Measurements from ENCODE around the gene WIZ. TPM values are rescaled to one million over a fixed set of nuclear protein-coding genes. Genes with fewer than 3 reads are reported as not detected.

The WIZ gene
- total and polyA plus RNA-seq, 2 of the 4 experiments (the other 2 are of a cell fraction) = 0.90 to 27.1 TPM

DNA sequence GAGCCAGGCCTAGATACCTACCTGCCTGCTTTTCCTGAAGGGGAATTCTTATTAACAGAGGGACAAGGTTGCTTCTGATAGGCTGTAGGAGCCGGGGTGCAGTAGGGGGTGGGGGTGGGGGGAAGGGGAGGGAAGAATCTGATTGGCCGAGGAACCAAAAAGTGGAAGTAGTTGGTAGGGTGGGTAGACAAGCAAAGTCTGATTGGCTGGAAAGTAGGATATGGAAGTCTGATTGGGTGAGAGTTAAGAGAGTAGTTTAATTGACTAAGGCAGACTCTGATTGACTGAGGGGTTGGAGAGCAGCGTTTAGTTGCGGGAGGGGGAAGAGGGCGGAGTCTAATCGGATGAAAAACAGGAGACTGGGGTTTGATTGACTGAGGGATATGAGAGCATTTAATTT lies 49.2 kb upstream of the WIZ start:
- Histone ChIP-seq H3K9ac (ENCODE audit: low read depth, low read length) (no peak overlapping the region), H3K36me3 (ENCODE audit: control insufficient read depth, insufficient read depth, low read length) (no peaks in the 10 kb centered on the region), H2AFZ (replicated peaks; ENCODE audit: low read length, poor library complexity) (peak overlapping the region; percentile 23), H2AK5ac (ENCODE audit: low read depth, low read length) (no peak overlapping the region), H2AK9ac (replicated peaks; ENCODE audit: low read depth, low read length, poor library complexity) (no peak overlapping the region), H4K8ac (ENCODE audit: low read depth in 2 of 2, low read length in 2 of 2) (no peak overlapping the region), H2BK5ac (ENCODE audit: low read depth, low read length, poor library complexity, severe bottlenecking) (no peak overlapping the region), H4K5ac (ENCODE audit: low read depth, low read length) (no peak overlapping the region), H2BK20ac (ENCODE audit: low read depth, low read length) (no peak overlapping the region), H3K4me2 (ENCODE audit: low read depth, low read length) (no peak overlapping the region), H3K23ac (ENCODE audit: low read depth, low read length) (no peak overlapping the region), H3K4me1 (ENCODE audit: control insufficient read depth, insufficient read depth, low read length) (no peaks in the 10 kb centered on the region), H3K4me3 (ENCODE audit: insufficient read depth, low read depth, low read length) (no peak overlapping the region), H3K79me1 (ENCODE audit: low read depth in 1 of 2, low read length in 2 of 2) (no peaks in the 10 kb centered on the region), H3K14ac (replicated peaks; ENCODE audit: low read depth, low read length) (no peak overlapping the region), H3K18ac (ENCODE audit: low read depth, low read length) (no peak overlapping the region), H3K56ac (ENCODE audit: extremely low read depth, insufficient read depth, low read length) (no peak overlapping the region), H4K91ac (ENCODE audit: insufficient read depth, low read depth, low read length) (no peak overlapping the region), H2BK15ac (ENCODE audit: low read depth, low read length) (no peak overlapping the region), H3K27ac (ENCODE audit: insufficient read depth, low read length) (no peak overlapping the region), H2BK120ac (ENCODE audit: low read depth, low read length) (no peak overlapping the region), H3K4ac (ENCODE audit: low read depth, low read length) (no peak overlapping the region), H3K9me3 (ENCODE audit: control insufficient read depth, insufficient read depth, low read length) (no peaks in the 10 kb centered on the region), H3K27me3 (ENCODE audit: control insufficient read depth, insufficient read depth, low read length) (no peaks in the 10 kb centered on the region; the same call in 1 of the 2 replicates), H3K9me1 (ENCODE audit: insufficient read depth, low read length) (no peaks in the 10 kb centered on the region), H4K20me1 (ENCODE audit: insufficient read depth, low read length) (no peaks in the 10 kb centered on the region)
- WGBS, 2 experiments (ENCODE audit: extremely low coverage in 2 of 2, insufficient read length in 1 of 2) = 83% methylated on average over 1 of the region's 6 CpGs; no CpG with 5 or more reads in 1 of the 2 experiments
- ChIA-PET POLR2A (ENCODE audit: unreplicated experiment) (no interaction called here), CTCF (no interaction called here)
- ATAC-seq (ENCODE audit: low read depth) (no peak), DNase-seq (no peak)
- in situ Hi-C loops (cut with MboI; ENCODE audit: low sequenced_read_pairs) (no loop called here), intact Hi-C loops (cut with micrococcal nuclease) (no loop called here), dilution Hi-C loops (cut with HindIII; ENCODE audit: low sequenced_read_pairs, unreplicated experiment) (no loop called here)
- BruUV-seq (replicated peaks) = no TSS peak
- TF ChIP-seq RAD21 (IDR thresholded peaks at IDR 0.05; ENCODE audit: low read length) (no peak), POLR2A (IDR thresholded peaks at IDR 0.05; ENCODE audit: low read depth, low read length) (no peak), FOS (IDR thresholded peaks at IDR 0.05; ENCODE audit: low read depth, low read length) (no peak), NFE2L2 (IDR thresholded peaks at IDR 0.05; ENCODE audit: low read depth, low read length) (no peak), MXI1 (IDR thresholded peaks at IDR 0.05; ENCODE audit: borderline replicate concordance, low read depth, low read length) (no peak), BHLHE40 (IDR thresholded peaks at IDR 0.05; ENCODE audit: low read depth, low read length) (no peak), CHD1 (IDR thresholded peaks at IDR 0.05; ENCODE audit: low read depth, low read length) (no peak), MAFK (IDR thresholded peaks at IDR 0.05; ENCODE audit: low read depth, low read length) (no peak), RCOR1 (IDR thresholded peaks at IDR 0.05; ENCODE audit: insufficient replicate concordance, low read length) (no peak), SMC3 (IDR thresholded peaks at IDR 0.05; ENCODE audit: low read depth, low read length) (no peak), RFX5 (IDR thresholded peaks at IDR 0.05; ENCODE audit: low read depth, low read length) (no peak)
- TF ChIP-seq, protein P1, sequence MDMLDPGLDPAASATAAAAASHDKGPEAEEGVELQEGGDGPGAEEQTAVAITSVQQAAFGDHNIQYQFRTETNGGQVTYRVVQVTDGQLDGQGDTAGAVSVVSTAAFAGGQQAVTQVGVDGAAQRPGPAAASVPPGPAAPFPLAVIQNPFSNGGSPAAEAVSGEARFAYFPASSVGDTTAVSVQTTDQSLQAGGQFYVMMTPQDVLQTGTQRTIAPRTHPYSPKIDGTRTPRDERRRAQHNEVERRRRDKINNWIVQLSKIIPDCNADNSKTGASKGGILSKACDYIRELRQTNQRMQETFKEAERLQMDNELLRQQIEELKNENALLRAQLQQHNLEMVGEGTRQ (IDR thresholded peaks at IDR 0.05; ENCODE audit: low read depth, low read length) = no peak
- TF ChIP-seq, protein P2, sequence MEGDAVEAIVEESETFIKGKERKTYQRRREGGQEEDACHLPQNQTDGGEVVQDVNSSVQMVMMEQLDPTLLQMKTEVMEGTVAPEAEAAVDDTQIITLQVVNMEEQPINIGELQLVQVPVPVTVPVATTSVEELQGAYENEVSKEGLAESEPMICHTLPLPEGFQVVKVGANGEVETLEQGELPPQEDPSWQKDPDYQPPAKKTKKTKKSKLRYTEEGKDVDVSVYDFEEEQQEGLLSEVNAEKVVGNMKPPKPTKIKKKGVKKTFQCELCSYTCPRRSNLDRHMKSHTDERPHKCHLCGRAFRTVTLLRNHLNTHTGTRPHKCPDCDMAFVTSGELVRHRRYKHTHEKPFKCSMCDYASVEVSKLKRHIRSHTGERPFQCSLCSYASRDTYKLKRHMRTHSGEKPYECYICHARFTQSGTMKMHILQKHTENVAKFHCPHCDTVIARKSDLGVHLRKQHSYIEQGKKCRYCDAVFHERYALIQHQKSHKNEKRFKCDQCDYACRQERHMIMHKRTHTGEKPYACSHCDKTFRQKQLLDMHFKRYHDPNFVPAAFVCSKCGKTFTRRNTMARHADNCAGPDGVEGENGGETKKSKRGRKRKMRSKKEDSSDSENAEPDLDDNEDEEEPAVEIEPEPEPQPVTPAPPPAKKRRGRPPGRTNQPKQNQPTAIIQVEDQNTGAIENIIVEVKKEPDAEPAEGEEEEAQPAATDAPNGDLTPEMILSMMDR (conservative IDR thresholded peaks at IDR 0.05; ENCODE audit: low read depth, low read length) = no peak

All from IMR-90 (cell line).